ENCODE results near the gene HIPK4. TPM values are rescaled to one million over a fixed set of nuclear protein-coding genes. Genes with fewer than 3 reads are reported as not detected.
"Not testable (repeated sequence)": the region's sequence is repeated elsewhere in the genome, so short reads cannot be mapped to it uniquely, and the experiment has no call there.

The HIPK4 gene
- total RNA-seq, 1 donor from 2014 or later = 0.64 TPM

DNA sequence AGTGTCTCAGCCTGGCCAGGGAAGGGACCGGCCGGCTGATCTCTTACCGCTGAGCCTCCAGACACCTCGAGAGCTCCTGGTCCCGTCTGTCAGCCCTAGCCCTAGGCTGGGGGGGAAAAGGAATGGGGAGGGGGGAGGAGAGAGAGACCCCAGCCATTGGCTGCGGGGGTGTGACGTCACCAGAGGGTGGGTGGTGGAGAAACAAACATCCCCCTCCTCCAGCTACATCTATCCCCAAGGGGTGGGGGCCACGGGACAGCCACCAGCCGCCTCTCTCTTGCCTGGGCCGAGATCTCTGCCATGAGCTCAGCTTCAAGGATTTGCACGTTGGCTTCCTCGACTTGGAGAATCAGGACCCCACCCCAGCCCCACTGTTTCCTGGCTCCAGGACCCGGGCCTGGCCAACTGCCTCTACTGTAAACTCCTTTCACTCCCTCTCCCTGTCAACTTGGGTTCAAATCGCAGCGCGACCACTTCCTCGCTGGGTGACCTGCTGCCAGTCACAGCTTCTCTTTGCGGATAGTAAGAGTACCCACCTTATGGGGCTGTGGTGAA, 23.4 kb upstream of the HIPK4 start, which contains the start of gene PRX:
PRX (minus strand) TSS at position 88 of the 555 bp plus-strand sequence. CDS start 5,446 bp downstream, outside the sequence.
- Histone ChIP-seq H3K27me3 (no peaks in the 10 kb centered on the region), H3K4me1 (peaks cover 36% of the 10 kb centered on the region), H3K27ac (peak within 1 kb of the TSS; percentile 72), H3K4me3 (peak within 1 kb of the TSS; percentile 40), H3K9me3 (no peaks in the 10 kb centered on the region), H3K36me3 (no peaks in the 10 kb centered on the region)
- DNase-seq = no peak
- no peak for TF ChIP-seq CTCF (IDR thresholded peaks at IDR 0.05)
- ATAC-seq = peak; percentile 21
- intact Hi-C loops (cut with DNase I) = no loop called here

DNA sequence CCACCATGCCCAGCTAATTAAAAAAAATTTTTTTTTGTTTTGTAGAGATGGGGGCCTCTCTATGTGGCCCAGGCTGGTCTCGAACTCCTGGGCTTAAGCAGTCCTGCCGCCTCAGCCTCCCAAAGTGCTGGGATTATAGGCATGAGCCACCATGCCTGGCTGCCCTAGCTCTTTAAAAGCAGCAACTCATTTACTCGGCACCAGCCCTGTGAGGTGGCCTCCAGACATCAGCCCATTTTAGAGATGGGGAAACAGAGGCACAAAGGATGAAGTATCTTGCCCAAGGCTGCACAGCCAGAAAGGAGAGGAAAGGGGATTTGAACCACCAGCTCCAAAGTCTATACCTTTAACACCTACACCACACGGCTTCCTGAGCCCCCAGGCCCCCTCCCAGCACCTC, 22.9 kb upstream of the HIPK4 start:
- ATAC-seq (no peak), DNase-seq (no peak)
- H3K4me1 ChIP-seq = peaks cover 31% of the 10 kb centered on the region
- no peaks in the 10 kb centered on the region for H3K27me3 ChIP-seq
- peak overlapping the region; percentile 40 for H3K4me3 ChIP-seq
- no peak for TF ChIP-seq CTCF (IDR thresholded peaks at IDR 0.05)
- peak overlapping the region; percentile 36 for H3K27ac ChIP-seq
- H3K36me3 ChIP-seq = no peaks in the 10 kb centered on the region
- H3K9me3 ChIP-seq = no peaks in the 10 kb centered on the region
- intact Hi-C loops (cut with DNase I) = no loop called here

DNA sequence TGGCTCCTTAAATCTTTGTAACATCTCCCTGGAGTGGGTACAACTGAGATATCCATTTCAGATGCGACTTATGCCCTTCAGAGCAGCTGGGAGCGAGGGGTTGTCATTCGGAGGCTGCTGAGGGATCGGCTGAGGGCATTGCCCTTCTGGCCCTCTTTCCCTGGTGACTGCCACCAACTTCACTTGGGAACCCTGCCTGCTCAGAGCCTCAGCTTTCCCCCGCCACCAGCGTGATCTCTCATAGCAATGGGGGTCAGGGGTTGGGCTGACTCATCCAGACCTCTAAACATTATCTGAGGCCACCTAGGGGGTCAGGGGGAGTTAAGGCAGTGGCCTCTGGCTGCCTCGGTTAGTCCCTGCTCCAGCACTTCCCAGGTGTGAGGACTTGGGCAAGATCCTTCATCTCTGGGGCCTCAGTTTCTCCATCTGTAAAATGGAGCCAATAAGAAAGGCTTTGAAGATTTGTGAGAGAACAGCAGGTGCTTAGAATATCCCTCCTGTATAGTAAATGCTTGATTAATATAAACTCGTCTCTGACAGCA, 22.0 kb upstream of the HIPK4 start:
- H3K27ac ChIP-seq = peak overlapping the region; percentile 72
- peak overlapping the region; percentile 40 for H3K4me3 ChIP-seq
- no peak for DNase-seq
- no peaks in the 10 kb centered on the region for H3K27me3 ChIP-seq
- intact Hi-C loops (cut with DNase I) = no loop called here
- ATAC-seq = no peak
- peaks cover 23% of the 10 kb centered on the region for H3K4me1 ChIP-seq
- TF ChIP-seq CTCF (IDR thresholded peaks at IDR 0.05) = no peak
- no peaks in the 10 kb centered on the region for H3K36me3 ChIP-seq
- no peaks in the 10 kb centered on the region for H3K9me3 ChIP-seq

DNA sequence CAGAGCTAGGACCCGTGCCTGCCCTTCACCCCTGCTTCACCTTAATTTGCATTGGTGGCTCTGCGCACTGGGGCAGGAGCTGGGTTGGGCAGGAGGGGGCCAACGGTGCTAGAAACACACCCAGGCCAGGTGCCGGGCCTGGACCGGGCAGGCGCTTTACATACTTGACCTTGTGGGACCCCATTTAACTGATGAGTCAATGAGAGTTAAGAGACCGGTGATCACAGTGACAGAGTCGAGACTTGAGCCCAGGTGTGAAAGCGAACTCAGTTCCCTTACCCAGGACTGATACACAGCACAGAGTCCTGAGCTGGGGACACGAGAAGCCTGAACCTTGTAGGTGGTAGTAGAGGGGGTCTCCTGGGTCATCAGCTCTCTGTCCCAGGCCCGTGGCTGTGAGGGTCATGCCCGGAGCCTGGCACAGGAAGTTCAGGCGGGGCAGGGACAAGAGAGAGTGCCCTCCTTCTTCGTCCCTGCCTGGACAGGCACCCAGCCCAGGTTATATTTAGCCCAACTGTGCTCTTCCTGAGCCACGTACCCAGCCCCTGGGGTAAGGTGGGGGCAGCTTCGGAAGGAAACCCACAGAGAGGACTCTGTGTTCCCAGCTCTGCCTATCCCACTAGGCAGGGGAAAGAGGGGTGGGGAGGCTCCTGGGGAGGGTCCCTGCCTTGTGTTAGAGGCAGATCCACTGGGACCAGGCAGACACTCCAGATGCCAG, 21.3 kb upstream of the HIPK4 start:
- H3K36me3 ChIP-seq = no peaks in the 10 kb centered on the region
- DNase-seq (no peak), ATAC-seq (peak; percentile 66)
- no peaks in the 10 kb centered on the region for H3K27me3 ChIP-seq
- no peaks in the 10 kb centered on the region for H3K9me3 ChIP-seq
- peak overlapping the region; percentile 40 for H3K4me3 ChIP-seq
- TF ChIP-seq CTCF (IDR thresholded peaks at IDR 0.05) = no peak
- peaks cover 15% of the 10 kb centered on the region for H3K4me1 ChIP-seq
- H3K27ac ChIP-seq = peak overlapping the region; percentile 72
- intact Hi-C loops (cut with DNase I) = no loop called here

GRCh38 chr19:40410030-40410389, 20.0 kb upstream of the HIPK4 start:
- no peak overlapping the region for H3K4me3 ChIP-seq
- no peaks in the 10 kb centered on the region for H3K36me3 ChIP-seq
- H3K27ac ChIP-seq = no peak overlapping the region
- H3K27me3 ChIP-seq = no peaks in the 10 kb centered on the region
- no peak for TF ChIP-seq CTCF (IDR thresholded peaks at IDR 0.05)
- peaks cover 5% of the 10 kb centered on the region for H3K4me1 ChIP-seq
- ATAC-seq (no peak), DNase-seq (no peak)
- no peaks in the 10 kb centered on the region for H3K9me3 ChIP-seq
- intact Hi-C loops (cut with DNase I) = no loop called here

- ATAC-seq; intact Hi-C loops (cut with DNase I); H3K27ac ChIP-seq; H3K27me3 ChIP-seq; H3K4me3 ChIP-seq; H3K4me1 ChIP-seq; DNase-seq; H3K9me3 ChIP-seq; H3K36me3 ChIP-seq: not testable (repeated sequence)
Measured at GRCh38 chr19:40408598-40408925, 18.6 kb upstream of the HIPK4 start.
